Caki2 (cell line): ENCODE measurements around the gene CYP4F22. TPM values are rescaled to one million over a fixed set of nuclear protein-coding genes. Genes with fewer than 3 reads are reported as not detected.

Experiments used
- DNase-seq: peaks from one replicate; pipeline ENCODE4 v3.0.0-alpha.2; 2015; ENCODE audit warnings: low read depth
- in situ Hi-C: cut with HindIII; loops from 2 replicates; pipeline ENCODE4 v1.10.0; 2016; ENCODE audit warnings: low sequenced_read_pairs, low pct_unique_long_range_greater_than_20kb, mixed read lengths
- total RNA-seq: library from RNA; depleted of rRNA; stranded (reverse); fragments of >200 nt; shearing (Covaris generic); gene quantifications from 2 replicates; pipeline ENCODE4 v1.2.3, GENCODE V29; 2014; ENCODE audit warnings: low replicate concordance

Gene CYP4F22
- total RNA-seq, 1 experiment from 2014 or later = not detected

GRCh38 chr19:15556634-15557181 is 48.4 kb downstream of the CYP4F22 start:
- in situ Hi-C loops = no loop called here
- DNase-seq = no peak

GRCh38 chr19:15557223-15557622 is 48.9 kb downstream of the CYP4F22 start:
- in situ Hi-C loops = no loop called here
- no peak for DNase-seq

- in situ Hi-C loops = no loop called here
Measured at GRCh38 chr19:15562145-15562544, 53.8 kb downstream of the CYP4F22 start.

GRCh38 chr19:15562861-15563260 is 54.5 kb downstream of the CYP4F22 start:
- DNase-seq = peak; percentile 24
- in situ Hi-C loops = no loop called here

More at GRCh38 chr19:15562145-15562544, 53.8 kb downstream of the CYP4F22 start:
- no peak for DNase-seq

- peak; percentile 76 for DNase-seq
- in situ Hi-C loops = no loop called here
Measured at GRCh38 chr19:15563325-15563794, 55.0 kb downstream of the CYP4F22 start.

GRCh38 chr19:15563931-15564330 is 55.6 kb downstream of the CYP4F22 start:
- in situ Hi-C loops = no loop called here

GRCh38 chr19:15564534-15565168 is 56.3 kb downstream of the CYP4F22 start:
- no peak for DNase-seq
- in situ Hi-C loops = no loop called here

More at GRCh38 chr19:15563931-15564330, 55.6 kb downstream of the CYP4F22 start:
- no peak for DNase-seq

GRCh38 chr19:15570420-15570819 is 62.1 kb downstream of the CYP4F22 start:
- in situ Hi-C loops = no loop called here
- DNase-seq = no peak

- no peak for DNase-seq
- in situ Hi-C loops = no loop called here
Measured at GRCh38 chr19:15575406-15575805, 67.1 kb downstream of the CYP4F22 start.

- in situ Hi-C loops = no loop called here
Measured at GRCh38 chr19:15576526-15577156, 68.3 kb downstream of the CYP4F22 start.

GRCh38 chr19:15577184-15577771 is 69.0 kb downstream of the CYP4F22 start:
- in situ Hi-C loops = no loop called here
- DNase-seq = no peak

More at GRCh38 chr19:15576526-15577156, 68.3 kb downstream of the CYP4F22 start:
- DNase-seq = no peak

- no peak for DNase-seq
- in situ Hi-C loops = no loop called here
Measured at GRCh38 chr19:15583346-15583745, 75.0 kb downstream of the CYP4F22 start.

- in situ Hi-C loops = no loop called here
- DNase-seq = no peak
Measured at GRCh38 chr19:15584095-15584494, 75.8 kb downstream of the CYP4F22 start.

- in situ Hi-C loops = no loop called here
- DNase-seq = peak; percentile 67
Measured at GRCh38 chr19:15584541-15585115, 76.3 kb downstream of the CYP4F22 start.

GRCh38 chr19:15587663-15588062 is 79.3 kb downstream of the CYP4F22 start:
- DNase-seq = no peak
- in situ Hi-C loops = no loop called here

- in situ Hi-C loops = no loop called here
- no peak for DNase-seq
Measured at GRCh38 chr19:15588265-15588664, 79.9 kb downstream of the CYP4F22 start.

- in situ Hi-C loops = no loop called here
Measured at GRCh38 chr19:15589760-15590451, 81.6 kb downstream of the CYP4F22 start.

GRCh38 chr19:15591796-15592195 is 83.5 kb downstream of the CYP4F22 start:
- in situ Hi-C loops = no loop called here
- no peak for DNase-seq

More at GRCh38 chr19:15589760-15590451, 81.6 kb downstream of the CYP4F22 start:
- DNase-seq = no peak
